Small intestine (tissue), 7 donors: ENCODE data around the gene PIF1. TPM values are rescaled to one million over a fixed set of nuclear protein-coding genes. Genes with fewer than 3 reads are reported as not detected.

Experiments
- DNase-seq, 2 donors: peaks; one replicate each; pipeline versions ENCODE4 v3.0.0 to v3.0.0-alpha.2; 2013
- FAIRE-seq: peaks from 2 replicates; lab custom pipeline; 2012; peaks lifted over from hg19 to GRCh38; lab: Jason Lieb, UNC
- H3K27ac ChIP-seq, 3 donors: one replicate each; pipeline ENCODE4 v1.5.1; 2013; ENCODE audit warnings: low read length in 2 of 3, mild to moderate bottlenecking in 2 of 3, control low read depth in 1 of 3, inconsistent platforms in 1 of 3, low read depth in 1 of 3, moderate library complexity in 1 of 3
- H3K27me3 ChIP-seq, 3 donors: one replicate each; pipeline ENCODE4 v1.6.1; 2013; ENCODE audit warnings: low read length in 3 of 3, inconsistent platforms in 1 of 3; ENCODE audit not compliant: control insufficient read depth in 3 of 3, insufficient read depth in 3 of 3
- H3K36me3 ChIP-seq, 3 donors: one replicate each; pipeline ENCODE4 v1.6.1; 2013; ENCODE audit warnings: low read length in 3 of 3, inconsistent platforms in 1 of 3, low read depth in 1 of 3, mild to moderate bottlenecking in 1 of 3, moderate library complexity in 1 of 3; ENCODE audit not compliant: control insufficient read depth in 3 of 3, insufficient read depth in 2 of 3
- H3K4me1 ChIP-seq, 3 donors: one replicate each; pipeline ENCODE4 v1.6.1; 2013; ENCODE audit warnings: low read length in 2 of 3, inconsistent platforms in 1 of 3, low read depth in 1 of 3, mild to moderate bottlenecking in 1 of 3, moderate library complexity in 1 of 3; ENCODE audit not compliant: control insufficient read depth in 3 of 3, insufficient read depth in 2 of 3
- H3K4me3 ChIP-seq, 3 donors: one replicate each; pipeline ENCODE4 v1.5.1; 2013; ENCODE audit warnings: low read length in 3 of 3, control low read depth in 1 of 3, inconsistent platforms in 1 of 3, low read depth in 1 of 3, mild to moderate bottlenecking in 1 of 3, moderate library complexity in 1 of 3
- H3K9me3 ChIP-seq, 2 donors: one replicate each; pipeline ENCODE4 v1.6.1; 2013; ENCODE audit warnings: low read depth in 1 of 2, low read length in 1 of 2; ENCODE audit not compliant: control insufficient read depth in 2 of 2, insufficient read depth in 1 of 2
- WGBS, 3 donors: extraction: QIAGEN DNeasy Blood & Tissue Kit; methylation state at CpG; one replicate each; pipeline ENCODE4 v1.1.7; 2013; 5-methylcytosine and 5-hydroxymethylcytosine counted together
- polyA plus RNA-seq, 4 donors: library from polyadenylated mRNA; stranded (reverse) in 3 of 4; unstranded in 1 of 4; fragments of 200-250 nt in 3 of 4; fragments of 120-200 nt in 1 of 4; gene quantifications; one replicate each; pipeline versions ENCODE4 v1.2.1 to v1.2.3, GENCODE V29; 2013
- donor health status: healthy with polysubstance abuse.
- donor health status: control.
- donor health status: control.
- donor health status: Bipolar disorder and iron deficiency.
- donor health status: healthy.

PIF1 gene
- polyA plus RNA-seq, 4 donors, result 0.45 to 11.7 (median 3.2) TPM

DNA sequence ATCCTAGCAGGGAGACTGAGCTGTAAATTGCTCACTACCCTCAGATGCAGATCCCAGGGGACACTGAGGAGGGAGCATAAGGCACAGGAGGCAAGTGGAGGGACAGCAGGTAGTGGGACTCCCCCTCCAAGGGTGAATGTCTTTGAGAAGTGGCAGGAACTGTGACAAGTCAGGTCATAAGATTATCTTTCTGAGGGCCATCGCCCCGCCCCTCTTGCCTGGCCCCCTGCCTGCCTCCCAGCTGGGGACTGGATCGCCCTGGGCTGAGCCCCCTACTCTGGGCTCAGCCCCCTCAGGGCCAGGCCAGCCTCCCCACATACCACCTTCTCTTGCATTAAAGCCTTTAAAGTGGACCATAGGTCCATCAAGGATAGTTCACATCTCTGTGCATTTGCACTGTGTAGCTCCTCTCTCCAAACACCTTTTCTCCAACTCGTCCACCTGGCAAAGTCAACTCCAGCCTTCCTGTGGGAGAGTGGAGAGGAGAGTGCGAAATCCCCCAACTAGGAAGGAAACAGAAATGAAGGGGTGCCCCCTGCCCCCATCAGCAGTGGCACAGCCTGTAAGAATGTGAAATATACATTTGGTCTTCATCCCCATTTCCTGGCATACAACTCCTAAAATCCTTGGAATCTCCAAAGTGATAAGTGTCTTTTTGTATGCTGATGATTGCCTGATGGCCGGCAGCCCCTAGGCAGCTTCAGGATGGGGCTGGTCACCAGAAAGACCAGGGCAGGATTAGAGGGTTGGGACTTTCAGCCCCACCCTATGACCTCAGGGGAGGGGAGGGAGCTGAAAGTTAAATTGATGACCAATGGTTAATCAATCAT is 14.7 kb downstream of the PIF1 start:
- no peak for FAIRE-seq
- H3K4me3 ChIP-seq, result no peak overlapping the region
- WGBS, 3 donors, result 72 to 80% (median 73%) methylated on average over 6 of the region's 6 CpGs

DNA sequence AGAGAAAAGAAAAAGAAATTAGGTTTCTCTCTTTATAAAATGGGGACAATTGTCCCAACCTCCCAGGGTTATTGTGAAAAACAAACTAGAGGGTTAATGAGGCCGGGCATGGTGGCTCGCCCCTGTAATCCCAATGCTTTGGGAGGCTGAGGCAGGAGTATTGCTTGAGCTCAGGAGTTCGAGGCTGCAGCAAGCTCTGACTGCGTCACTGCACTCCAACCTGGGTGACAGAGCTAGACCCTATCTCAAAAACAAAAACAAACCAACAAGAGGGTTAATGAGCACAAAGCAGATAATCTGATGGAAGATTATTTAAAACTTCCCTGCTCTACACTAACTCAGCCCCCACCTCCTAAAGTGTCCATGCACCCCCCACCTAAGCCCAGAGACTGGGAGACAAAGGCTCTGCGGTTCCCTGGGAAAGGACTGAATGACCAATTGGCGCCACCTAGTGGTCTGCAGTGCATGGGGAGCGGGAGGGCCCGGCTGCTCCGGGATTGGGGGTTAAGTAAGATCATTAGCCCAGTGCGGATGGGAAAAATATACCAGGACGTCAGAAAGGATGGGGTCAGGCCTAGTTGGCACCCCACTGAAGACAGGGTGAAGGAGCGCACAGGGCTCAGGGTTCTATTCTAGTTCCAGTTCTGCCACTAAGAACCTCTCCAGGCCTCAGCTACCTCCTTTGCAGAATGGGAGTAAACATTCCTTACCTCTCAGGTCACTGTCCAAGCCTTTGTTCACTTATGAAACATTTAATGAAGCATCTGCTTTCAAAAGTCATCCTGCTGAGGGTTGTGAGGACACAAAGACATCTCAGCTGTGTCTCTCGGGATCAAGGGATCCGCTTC is 15.6 kb downstream of the PIF1 start:
- no peak overlapping the region for H3K27ac ChIP-seq
- FAIRE-seq, result no peak

More for the DNA sequence above, 14.7 kb downstream of the PIF1 start:
- Histone ChIP-seq H3K9me3 (no peaks in the 10 kb centered on the region), H3K27me3 (no peaks in the 10 kb centered on the region), H3K36me3 (no peaks in the 10 kb centered on the region), H3K4me1 (no peaks in the 10 kb centered on the region), H3K27ac (no peak overlapping the region)
- DNase-seq, result no peak

DNA sequence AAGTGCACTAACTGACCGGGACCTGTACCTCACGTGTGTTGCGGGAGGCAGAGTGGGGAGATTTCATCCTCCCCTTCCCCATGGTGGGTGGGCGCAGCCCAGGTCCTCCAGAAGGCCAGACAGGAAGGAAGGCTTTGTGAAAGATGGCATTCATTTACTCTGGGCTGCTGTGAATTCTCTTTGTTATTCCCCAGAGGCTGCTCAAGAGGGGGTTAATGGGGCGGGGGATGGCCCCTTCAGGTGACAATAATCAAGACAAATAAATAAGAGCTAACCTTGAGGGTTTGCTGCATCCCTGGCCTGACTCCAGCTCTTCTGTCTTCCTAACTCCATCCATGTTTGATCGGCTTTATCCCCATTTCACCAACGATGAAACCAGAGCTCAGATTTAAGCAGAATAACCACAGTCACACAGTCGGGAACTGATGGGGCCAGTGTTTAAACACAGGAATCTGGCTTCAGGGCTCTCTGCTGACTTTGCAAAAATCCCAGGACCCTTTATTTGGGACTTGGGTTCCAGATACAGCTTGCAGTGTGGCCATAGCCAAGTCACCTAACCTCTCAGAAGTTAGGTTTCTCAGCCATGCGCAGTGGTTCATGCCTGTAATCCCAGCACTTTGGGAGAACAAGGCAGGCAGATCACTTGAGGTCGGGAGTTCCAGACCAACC is 16.5 kb downstream of the PIF1 start:
- no peak overlapping the region for H3K4me3 ChIP-seq
- no peaks in the 10 kb centered on the region for H3K36me3 ChIP-seq
- H3K27me3 ChIP-seq, result no peaks in the 10 kb centered on the region
- H3K9me3 ChIP-seq, result no peaks in the 10 kb centered on the region
- 76 to 80% (median 78%) methylated on average over 10 of the region's 10 CpGs for WGBS, 3 donors
- no peak overlapping the region for H3K27ac ChIP-seq
- no peak for DNase-seq
- H3K4me1 ChIP-seq, result no peaks in the 10 kb centered on the region
- FAIRE-seq, result no peak

More for the DNA sequence above, 15.6 kb downstream of the PIF1 start:
- H3K36me3 ChIP-seq, result no peaks in the 10 kb centered on the region
- no peaks in the 10 kb centered on the region for H3K4me1 ChIP-seq
- WGBS, 3 donors, result 32 to 33% (median 33%) methylated on average over 14 of the region's 14 CpGs
- peak; percentile 73 to 83 for DNase-seq
- H3K4me3 ChIP-seq, result no peak overlapping the region
- no peaks in the 10 kb centered on the region for H3K9me3 ChIP-seq
- H3K27me3 ChIP-seq, result no peaks in the 10 kb centered on the region

DNA sequence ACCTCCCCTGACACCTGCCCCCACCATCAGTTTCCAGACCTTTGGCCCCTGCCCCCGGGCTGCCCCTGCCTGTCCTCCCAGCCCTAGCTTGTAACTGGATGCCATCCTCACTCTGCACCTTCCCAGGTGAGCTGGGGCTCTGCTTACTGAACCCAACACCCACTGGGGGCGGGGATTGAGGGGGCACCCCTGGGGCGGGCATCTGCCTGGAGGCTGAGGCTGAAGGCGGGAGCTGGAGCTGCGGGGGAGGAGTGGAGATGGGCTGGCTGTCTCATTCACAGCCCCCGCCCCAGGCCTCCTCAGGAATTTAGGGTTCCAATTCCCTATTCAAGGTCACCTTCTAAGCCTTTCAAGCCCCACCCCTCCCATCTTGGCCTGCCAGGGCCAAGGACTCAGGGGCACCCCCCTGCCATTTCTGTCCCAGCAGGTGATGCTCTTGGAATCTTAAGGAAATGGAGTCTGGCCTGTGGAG is 17.7 kb downstream of the PIF1 start:
- FAIRE-seq, result no peak
- Histone ChIP-seq H3K4me1 (no peaks in the 10 kb centered on the region), H3K9me3 (no peaks in the 10 kb centered on the region), H3K4me3 (no peak overlapping the region), H3K27ac (peak overlapping the region in 1 of 3 donors; percentile 36), H3K27me3 (no peaks in the 10 kb centered on the region), H3K36me3 (no peaks in the 10 kb centered on the region)
- 64 to 77% (median 65%) methylated on average over 5 to 6 of the region's 6 CpGs for WGBS, 3 donors
- DNase-seq, result no peak

DNA sequence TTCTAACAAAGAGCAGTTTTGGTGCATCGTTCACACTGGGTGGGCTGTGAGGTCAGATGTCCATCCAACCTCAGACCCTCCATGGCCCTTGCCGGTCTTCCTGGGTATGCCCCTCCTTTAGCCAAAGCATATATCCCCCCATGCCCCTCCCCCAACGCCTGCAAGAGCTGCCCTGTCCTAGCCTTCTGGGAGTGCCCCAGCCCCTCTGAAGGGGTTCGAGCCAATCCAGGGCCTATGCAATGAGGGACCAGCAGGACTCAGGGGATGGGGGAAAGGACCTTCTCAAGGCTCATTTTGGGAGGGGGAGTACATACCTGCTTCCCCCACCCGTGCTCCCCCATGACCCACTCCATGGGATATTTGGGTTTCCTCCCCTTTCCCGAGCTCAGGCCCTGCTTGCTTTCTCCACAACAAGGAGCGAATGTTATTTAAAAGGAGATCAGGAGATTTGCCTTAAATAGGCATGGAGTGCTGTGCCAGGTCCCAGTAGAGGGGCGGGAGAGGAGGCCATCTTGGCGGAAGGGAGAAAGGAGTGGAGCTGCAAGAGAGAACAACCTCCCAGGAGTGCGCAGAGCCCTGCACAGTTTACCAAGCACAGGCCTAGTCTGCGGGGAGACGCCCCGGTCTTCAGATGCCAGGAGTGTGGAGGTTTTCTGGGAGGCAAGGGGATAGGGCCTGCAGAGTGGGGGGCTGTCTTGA is 18.2 kb downstream of the PIF1 start:
- peak overlapping the region in 1 of 3 donors; percentile 1 for H3K27ac ChIP-seq
- FAIRE-seq, result no peak
- H3K9me3 ChIP-seq, result no peaks in the 10 kb centered on the region

DNA sequence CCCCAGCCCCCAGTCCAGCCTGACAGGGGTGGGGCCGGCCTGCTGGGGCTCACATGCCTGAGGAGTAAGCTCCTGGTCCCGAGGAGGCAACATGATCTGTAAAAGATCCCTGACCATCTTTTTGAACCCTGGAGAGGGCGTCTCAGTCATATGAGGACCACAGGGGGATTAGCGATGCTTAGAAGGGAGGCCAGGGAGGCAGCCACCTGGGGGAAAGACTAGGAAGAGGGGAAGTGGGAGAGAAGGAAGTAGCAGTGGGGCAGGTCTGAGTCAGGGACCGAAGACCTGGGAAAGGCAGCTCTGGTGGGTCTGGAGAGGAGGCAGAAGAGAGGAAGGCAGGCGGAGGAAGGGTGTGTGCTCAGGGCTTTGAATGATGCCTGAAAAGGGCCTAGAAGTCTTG is 18.9 kb downstream of the PIF1 start:
- Histone ChIP-seq H3K36me3 (no peaks in the 10 kb centered on the region), H3K9me3 (no peaks in the 10 kb centered on the region), H3K4me1 (peaks cover 0 to 7% (median 0%) of the 10 kb centered on the region in 3 donors), H3K4me3 (no peak overlapping the region), H3K27ac (no peak overlapping the region), H3K27me3 (no peaks in the 10 kb centered on the region)
- 80 to 84% (median 82%) methylated on average over 6 of the region's 6 CpGs for WGBS, 3 donors
- DNase-seq (no peak), FAIRE-seq (no peak)

More for the DNA sequence above, 18.2 kb downstream of the PIF1 start:
- WGBS, 3 donors, result 79 to 81% (median 80%) methylated on average over 13 of the region's 13 CpGs
- Histone ChIP-seq H3K4me3 (no peak overlapping the region), H3K36me3 (no peaks in the 10 kb centered on the region), H3K4me1 (peaks cover 0 to under 1% (median 0%) of the 10 kb centered on the region in 3 donors), H3K27me3 (no peaks in the 10 kb centered on the region)
- no peak for DNase-seq

DNA sequence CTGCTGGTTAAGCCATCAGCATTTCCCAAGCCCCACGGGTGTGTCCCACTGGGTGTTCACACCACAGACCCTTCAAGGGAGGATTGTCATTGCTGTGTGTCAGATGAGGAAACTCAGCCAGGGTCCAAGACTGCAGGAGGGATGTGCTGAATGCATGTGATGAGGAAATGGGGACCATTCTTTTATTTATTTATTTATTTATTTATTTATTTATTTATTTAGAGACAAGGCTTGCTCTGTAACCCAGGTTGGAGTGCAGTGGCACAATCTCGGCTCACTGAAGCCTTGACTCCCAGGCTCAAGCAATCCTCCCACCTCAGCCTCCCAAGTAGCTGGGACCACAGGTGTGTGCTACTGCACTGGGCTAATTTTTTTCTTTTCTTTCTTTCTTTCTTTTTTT is 20.8 kb downstream of the PIF1 start:
- no peak for FAIRE-seq
- H3K27me3 ChIP-seq, result no peaks in the 10 kb centered on the region
- 37 to 63% (median 45%) methylated on average over 2 of the region's 2 CpGs for WGBS, 3 donors

More for the DNA sequence above, 20.8 kb downstream of the PIF1 start:
- Histone ChIP-seq H3K9me3 (no peaks in the 10 kb centered on the region), H3K4me3 (no peak overlapping the region), H3K27ac (no peak overlapping the region), H3K4me1 (peaks cover 0 to 7% (median 0%) of the 10 kb centered on the region in 3 donors), H3K36me3 (no peaks in the 10 kb centered on the region)
- DNase-seq, result no peak
